IPS-18a (cell line): ENCODE data around the gene KIAA1755.

ENCODE experiments used
- H3K27ac ChIP-seq: one replicate; pipeline ENCODE4 v1.5.1; 2013; ENCODE audit warnings: low read length
- H3K27me3 ChIP-seq: one replicate; pipeline ENCODE4 v1.6.1; 2013; ENCODE audit warnings: mild to moderate bottlenecking, low read length; ENCODE audit not compliant: control insufficient read depth, insufficient read depth
- H3K36me3 ChIP-seq: one replicate; pipeline ENCODE4 v1.6.1; 2013; ENCODE audit warnings: low read depth, low read length; ENCODE audit not compliant: control insufficient read depth
- H3K4me1 ChIP-seq: one replicate; pipeline ENCODE4 v1.6.1; 2013; ENCODE audit warnings: low read depth, low read length; ENCODE audit not compliant: control insufficient read depth
- H3K4me3 ChIP-seq: one replicate; pipeline ENCODE4 v1.5.1; 2013; ENCODE audit warnings: low read length
- H3K9ac ChIP-seq: one replicate; pipeline ENCODE4 v1.6.1; 2013; ENCODE audit warnings: mild to moderate bottlenecking, low read length, moderate library complexity
- H3K9me3 ChIP-seq: one replicate; pipeline ENCODE4 v1.6.1; 2013; ENCODE audit warnings: low read depth, low read length; ENCODE audit not compliant: control insufficient read depth

KIAA1755 gene

GRCh38 chr20:38207621-38208020 is 52.9 kb downstream of the KIAA1755 start:
- no peaks in the 10 kb centered on the region for H3K27me3 ChIP-seq

DNA sequence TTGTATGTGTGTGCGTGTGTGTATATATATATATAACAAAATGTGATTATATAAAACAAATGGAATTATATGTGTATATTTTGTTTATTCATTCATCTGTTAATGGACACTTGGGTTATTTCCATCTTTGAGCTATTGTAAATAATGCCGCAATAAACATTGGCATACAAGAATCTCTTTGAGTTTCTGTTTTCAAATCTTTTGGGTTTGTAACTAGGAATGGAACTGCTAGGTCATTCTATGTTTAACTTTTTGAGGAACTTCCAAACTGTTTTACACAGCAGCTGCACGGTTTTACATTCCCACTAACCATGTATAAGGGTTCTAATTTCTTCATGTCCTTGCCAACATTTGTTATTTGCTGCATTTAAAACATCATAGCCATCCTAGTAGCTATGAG is 55.5 kb downstream of the KIAA1755 start:
- no peaks in the 10 kb centered on the region for H3K27me3 ChIP-seq
- H3K4me1 ChIP-seq: no peaks in the 10 kb centered on the region
- H3K27ac ChIP-seq: no peak overlapping the region
- no peak overlapping the region for H3K4me3 ChIP-seq
- H3K36me3 ChIP-seq: no peaks in the 10 kb centered on the region
- no peak overlapping the region for H3K9ac ChIP-seq
- no peaks in the 10 kb centered on the region for H3K9me3 ChIP-seq

More at GRCh38 chr20:38207621-38208020, 52.9 kb downstream of the KIAA1755 start:
- Histone ChIP-seq H3K36me3 (no peaks in the 10 kb centered on the region), H3K4me3 (no peak overlapping the region), H3K4me1 (no peaks in the 10 kb centered on the region), H3K27ac (no peak overlapping the region), H3K9me3 (no peaks in the 10 kb centered on the region), H3K9ac (no peak overlapping the region)

DNA sequence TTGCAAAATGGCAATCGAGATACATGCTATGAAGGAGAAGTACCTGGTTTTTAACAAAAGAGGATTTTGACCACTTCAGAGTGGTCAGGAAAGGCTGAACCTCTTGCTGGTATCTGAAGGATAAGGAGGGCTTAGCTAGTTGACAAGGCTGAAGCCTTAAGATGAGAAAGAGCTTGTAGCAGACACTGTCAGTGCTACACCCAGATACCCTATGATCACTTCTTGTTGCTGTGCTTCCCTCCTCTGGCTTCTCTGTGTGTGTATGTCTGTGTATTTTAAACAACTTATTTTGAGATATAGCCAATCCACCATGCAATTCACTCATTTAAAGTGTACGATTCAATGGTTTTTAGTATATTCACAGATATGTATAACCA is 56.6 kb downstream of the KIAA1755 start:
- H3K9me3 ChIP-seq: no peaks in the 10 kb centered on the region
- H3K27ac ChIP-seq: no peak overlapping the region
- no peaks in the 10 kb centered on the region for H3K4me1 ChIP-seq
- H3K4me3 ChIP-seq: no peak overlapping the region
- H3K9ac ChIP-seq: no peak overlapping the region
- no peaks in the 10 kb centered on the region for H3K27me3 ChIP-seq
- no peaks in the 10 kb centered on the region for H3K36me3 ChIP-seq

- Histone ChIP-seq H3K27ac (no peak overlapping the region), H3K36me3 (no peaks in the 10 kb centered on the region), H3K4me1 (no peaks in the 10 kb centered on the region), H3K4me3 (no peak overlapping the region), H3K9me3 (no peaks in the 10 kb centered on the region), H3K27me3 (no peaks in the 10 kb centered on the region), H3K9ac (no peak overlapping the region)
These were observed 57.1 kb downstream of the KIAA1755 start for GRCh38 chr20:38203337-38203980.

DNA sequence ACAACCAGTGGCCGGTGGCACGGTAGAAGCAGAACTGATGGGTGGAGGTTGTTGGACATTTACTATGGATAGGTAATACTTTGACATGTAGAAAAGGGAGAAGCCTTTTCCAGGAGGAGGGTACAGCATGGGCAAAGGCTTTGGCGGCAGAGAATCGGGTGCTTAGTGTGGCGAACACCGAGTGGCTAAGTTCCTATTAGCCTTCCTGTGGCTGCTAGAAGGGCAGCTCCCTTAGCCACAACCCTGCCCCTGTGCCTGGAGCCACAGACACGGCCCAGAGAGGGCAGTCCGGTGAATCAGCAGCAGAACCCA is 57.6 kb downstream of the KIAA1755 start:
- Histone ChIP-seq H3K27ac (no peak overlapping the region), H3K4me1 (no peaks in the 10 kb centered on the region), H3K27me3 (no peaks in the 10 kb centered on the region), H3K9ac (no peak overlapping the region), H3K9me3 (no peaks in the 10 kb centered on the region), H3K4me3 (no peak overlapping the region), H3K36me3 (no peaks in the 10 kb centered on the region)

DNA sequence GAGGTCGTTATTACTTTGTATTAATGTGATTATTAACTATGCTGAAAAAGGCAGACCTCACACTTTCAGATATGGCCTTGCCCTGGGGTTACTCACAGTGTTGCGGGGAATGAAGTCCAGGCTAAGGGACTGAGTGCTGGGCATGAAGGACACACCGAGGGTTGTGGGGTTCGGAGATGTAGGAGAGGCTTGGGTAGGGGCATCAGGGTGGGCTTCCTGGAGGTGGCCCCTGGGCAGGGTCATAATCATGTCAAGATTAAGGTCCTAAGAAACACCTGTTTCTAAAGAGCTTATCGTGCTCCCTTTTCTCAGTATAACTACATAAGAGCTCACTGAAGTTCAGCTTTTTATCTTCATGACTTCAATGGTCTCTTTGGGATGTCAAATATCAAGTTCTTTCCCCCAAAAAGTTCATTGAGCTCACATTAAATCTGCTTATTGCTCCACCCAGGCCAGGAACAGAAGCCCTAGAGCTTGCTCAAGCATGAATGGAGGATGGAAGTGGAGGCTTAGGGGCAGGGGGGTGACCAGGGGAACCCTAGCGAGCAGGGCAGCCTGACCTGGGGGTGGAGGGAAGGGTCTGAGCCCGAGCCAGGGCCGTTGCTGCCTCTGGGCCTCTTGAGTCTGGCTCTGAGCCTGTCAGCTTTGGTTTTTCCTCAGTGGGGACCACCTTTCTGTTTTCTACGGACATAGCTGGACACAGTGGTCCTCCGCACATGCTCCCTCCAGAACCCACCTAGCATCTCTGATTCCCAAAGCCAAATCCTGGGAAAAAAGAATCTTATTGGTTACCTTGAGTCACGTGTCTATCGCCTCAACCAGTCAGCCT is 58.2 kb downstream of the KIAA1755 start:
- Histone ChIP-seq H3K27ac (no peak overlapping the region), H3K9ac (no peak overlapping the region), H3K27me3 (no peaks in the 10 kb centered on the region), H3K36me3 (no peaks in the 10 kb centered on the region), H3K4me3 (no peak overlapping the region), H3K9me3 (no peaks in the 10 kb centered on the region), H3K4me1 (no peaks in the 10 kb centered on the region)

GRCh38 chr20:38201356-38201755 is 59.2 kb downstream of the KIAA1755 start:
- Histone ChIP-seq H3K27me3 (no peaks in the 10 kb centered on the region), H3K36me3 (no peaks in the 10 kb centered on the region), H3K4me1 (no peaks in the 10 kb centered on the region), H3K9me3 (no peaks in the 10 kb centered on the region), H3K9ac (no peak overlapping the region), H3K4me3 (no peak overlapping the region), H3K27ac (no peak overlapping the region)

DNA sequence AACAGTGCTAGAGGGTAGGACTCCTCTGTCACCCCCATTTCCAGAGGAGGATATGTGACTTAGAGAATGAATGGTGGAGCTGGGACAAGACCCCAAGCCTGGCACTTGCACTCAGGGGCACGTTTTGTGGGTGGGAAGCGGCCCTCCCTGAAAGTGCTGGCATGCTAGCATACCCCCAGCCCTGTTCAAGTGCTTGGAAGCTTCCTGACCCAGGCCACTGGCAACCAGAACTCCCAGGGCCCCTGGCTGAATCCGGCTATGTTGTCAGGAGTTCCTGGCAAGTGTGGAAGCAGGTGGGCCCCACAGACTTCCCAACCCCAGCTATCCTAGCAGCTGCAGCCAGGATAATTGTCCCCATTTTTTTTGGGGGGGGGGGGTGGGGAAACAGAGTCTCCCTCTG is 59.9 kb downstream of the KIAA1755 start:
- Histone ChIP-seq H3K27me3 (no peaks in the 10 kb centered on the region), H3K4me1 (no peaks in the 10 kb centered on the region), H3K9ac (no peak overlapping the region), H3K36me3 (no peaks in the 10 kb centered on the region), H3K9me3 (no peaks in the 10 kb centered on the region), H3K27ac (no peak overlapping the region), H3K4me3 (no peak overlapping the region)

DNA sequence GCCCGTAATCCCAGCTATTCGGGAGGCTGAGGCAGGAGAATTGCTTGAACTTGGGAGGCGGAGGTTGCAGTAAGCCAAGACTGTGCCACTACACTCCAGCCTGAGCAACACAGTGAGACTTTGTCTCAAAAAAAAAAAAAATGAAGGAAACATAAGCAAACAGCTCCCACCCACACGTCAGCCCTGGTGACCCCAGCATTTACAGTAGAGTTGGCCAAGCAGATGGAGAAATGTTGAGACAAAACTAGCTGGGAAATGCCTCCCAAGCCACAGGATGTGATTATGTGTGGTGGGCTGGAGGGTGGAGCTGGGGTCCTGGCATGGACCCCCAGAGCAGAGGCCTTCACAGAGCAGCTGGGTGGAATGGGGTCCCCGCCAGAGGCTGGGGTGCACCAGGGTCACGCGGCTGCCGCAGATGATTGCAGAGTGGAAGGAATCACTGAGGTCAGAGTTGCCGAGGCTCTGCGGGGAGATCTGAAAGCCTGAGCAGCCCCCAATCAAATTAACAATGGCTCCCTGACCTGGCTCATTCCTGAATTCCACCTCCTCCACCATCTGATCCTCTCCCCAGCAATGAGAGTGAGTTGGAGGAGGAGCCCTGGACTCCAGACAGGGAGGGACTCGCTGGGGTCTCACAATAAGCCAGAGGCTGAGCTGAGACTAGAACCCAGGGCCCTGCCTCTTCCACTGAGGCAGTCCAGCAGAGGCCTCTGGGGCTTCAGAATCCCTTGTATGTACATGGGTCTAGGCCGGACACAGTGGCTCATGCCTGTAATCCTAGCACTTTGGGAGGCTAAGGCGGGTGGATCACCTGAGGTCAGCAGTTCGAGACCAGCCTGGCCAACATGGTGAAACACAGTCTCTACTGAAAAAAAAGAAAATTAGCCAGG is 60.8 kb downstream of the KIAA1755 start:
- no peak overlapping the region for H3K9ac ChIP-seq
- H3K36me3 ChIP-seq: no peaks in the 10 kb centered on the region
- H3K4me3 ChIP-seq: no peak overlapping the region
- H3K27ac ChIP-seq: no peak overlapping the region
- no peaks in the 10 kb centered on the region for H3K9me3 ChIP-seq
- H3K4me1 ChIP-seq: no peaks in the 10 kb centered on the region
- no peaks in the 10 kb centered on the region for H3K27me3 ChIP-seq

- H3K27ac ChIP-seq: no peak overlapping the region
- no peaks in the 10 kb centered on the region for H3K9me3 ChIP-seq
- no peaks in the 10 kb centered on the region for H3K4me1 ChIP-seq
- H3K4me3 ChIP-seq: no peak overlapping the region
- no peak overlapping the region for H3K9ac ChIP-seq
- no peaks in the 10 kb centered on the region for H3K36me3 ChIP-seq
- H3K27me3 ChIP-seq: no peaks in the 10 kb centered on the region
These were observed 62.2 kb downstream of the KIAA1755 start for GRCh38 chr20:38198238-38198861.

GRCh38 chr20:38197619-38198018 is 62.9 kb downstream of the KIAA1755 start:
- no peaks in the 10 kb centered on the region for H3K4me1 ChIP-seq
- H3K27me3 ChIP-seq: no peaks in the 10 kb centered on the region
- no peak overlapping the region for H3K27ac ChIP-seq
- H3K9me3 ChIP-seq: no peaks in the 10 kb centered on the region
- no peak overlapping the region for H3K9ac ChIP-seq
- H3K36me3 ChIP-seq: no peaks in the 10 kb centered on the region
- H3K4me3 ChIP-seq: no peak overlapping the region
